Measurements from ENCODE around the gene KIFAP3. TPM values are rescaled to one million over a fixed set of nuclear protein-coding genes. Genes with fewer than 3 reads are reported as not detected.

KIFAP3 gene
- total RNA-seq, 1 donor from 2014 or later: 25.6 TPM

- no peaks in the 10 kb centered on the region for H3K9me3 ChIP-seq
- ATAC-seq (no peak), DNase-seq (no peak)
- no peak for TF ChIP-seq CTCF (IDR thresholded peaks at IDR 0.05)
- peaks cover 5% of the 10 kb centered on the region for H3K27me3 ChIP-seq
- intact Hi-C loops (cut with DNase I): no loop called here
- H3K27ac ChIP-seq: no peak overlapping the region
- H3K4me1 ChIP-seq: no peaks in the 10 kb centered on the region
- H3K4me3 ChIP-seq: no peak overlapping the region
- H3K36me3 ChIP-seq: no peaks in the 10 kb centered on the region
These were observed 174.8 kb downstream of the KIFAP3 start for GRCh38 chr1:169899519-169900217.

- intact Hi-C loops (cut with DNase I): no loop called here
- no peak for TF ChIP-seq CTCF (IDR thresholded peaks at IDR 0.05)
- DNase-seq: no peak
- H3K4me1 ChIP-seq: peaks cover 17% of the 10 kb centered on the region
- H3K27ac ChIP-seq: no peak overlapping the region
- ATAC-seq: no peak
- no peaks in the 10 kb centered on the region for H3K27me3 ChIP-seq
- H3K36me3 ChIP-seq: no peaks in the 10 kb centered on the region
- no peak overlapping the region for H3K4me3 ChIP-seq
- no peaks in the 10 kb centered on the region for H3K9me3 ChIP-seq
These were observed 178.5 kb downstream of the KIFAP3 start for GRCh38 chr1:169896013-169896412.

DNA sequence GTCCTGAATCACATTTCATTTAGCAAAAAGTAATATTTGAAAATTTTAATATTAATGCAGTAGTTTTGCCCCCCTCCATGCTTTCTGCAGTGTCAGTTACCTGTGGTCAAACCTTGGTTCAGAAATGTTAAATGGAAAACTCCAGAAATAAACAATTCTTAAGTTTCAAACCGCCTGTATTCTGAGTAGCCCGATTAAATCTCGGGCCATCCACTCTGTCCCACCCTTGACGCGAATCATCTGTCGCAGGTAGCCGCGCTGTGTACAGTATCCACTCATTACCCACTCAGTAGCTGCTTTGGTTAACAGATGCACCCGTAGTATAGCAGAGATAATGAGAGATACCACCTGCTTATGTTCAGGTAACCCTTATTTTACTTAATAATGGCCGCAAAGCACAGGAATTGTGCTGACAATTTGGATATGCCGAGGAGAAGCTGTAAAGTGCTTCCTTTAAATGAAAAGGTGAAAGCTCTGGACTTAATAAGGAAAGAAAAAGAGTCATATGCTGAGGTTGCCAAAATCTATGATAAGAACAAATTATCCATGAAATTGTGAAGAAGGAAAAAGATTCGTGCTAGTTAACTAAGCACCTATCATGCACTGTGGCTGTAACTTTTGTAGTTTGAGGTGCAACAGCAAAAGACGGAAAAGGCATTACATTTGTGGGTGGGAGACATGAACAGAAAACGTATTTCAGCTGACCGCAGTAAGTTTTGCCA is 179.9 kb downstream of the KIFAP3 start:
- Histone ChIP-seq H3K4me3 (peak overlapping the region; percentile 83), H3K9me3 (no peaks in the 10 kb centered on the region), H3K27me3 (no peaks in the 10 kb centered on the region), H3K27ac (peak overlapping the region; percentile 99), H3K4me1 (peaks cover 27% of the 10 kb centered on the region), H3K36me3 (no peaks in the 10 kb centered on the region)
- intact Hi-C loops (cut with DNase I): no loop called here
- ATAC-seq (no peak), DNase-seq (no peak)
- TF ChIP-seq CTCF (IDR thresholded peaks at IDR 0.05): no peak

- Histone ChIP-seq H3K27me3 (no peaks in the 10 kb centered on the region), H3K9me3 (no peaks in the 10 kb centered on the region), H3K36me3 (no peaks in the 10 kb centered on the region), H3K4me3 (peak within 1 kb of the TSS; percentile 83), H3K27ac (peak within 1 kb of the TSS; percentile 99), H3K4me1 (peaks cover 27% of the 10 kb centered on the region)
- peak; percentile 96 for ATAC-seq
- peak; percentile 95 for DNase-seq
- TF ChIP-seq CTCF (IDR thresholded peaks at IDR 0.05): no peak
- intact Hi-C loops (cut with DNase I): no loop called here
These were observed 180.7 kb downstream of the KIFAP3 start, which contains the start of gene SCYL3 for GRCh38 chr1:169893645-169894423. SCYL3 (minus strand) TSS chr1:169893896; CDS start chr1:169888840, 5,056 bp downstream.

GRCh38 chr1:169892927-169893644 is 181.4 kb downstream of the KIFAP3 start:
- Histone ChIP-seq H3K36me3 (peaks cover 7% of the 10 kb centered on the region), H3K27ac (peak overlapping the region; percentile 99), H3K4me3 (peak overlapping the region; percentile 83), H3K9me3 (no peaks in the 10 kb centered on the region), H3K27me3 (no peaks in the 10 kb centered on the region), H3K4me1 (peaks cover 27% of the 10 kb centered on the region)
- ATAC-seq: peak; percentile 15
- DNase-seq: peak; percentile 80
- TF ChIP-seq CTCF (IDR thresholded peaks at IDR 0.05): no peak
- intact Hi-C loops (cut with DNase I): no loop called here

All from upper lobe of right lung (tissue), 1 donor.